ENCODE data around the gene CLEC20A. TPM values are rescaled to one million over a fixed set of nuclear protein-coding genes. Genes with fewer than 3 reads are reported as not detected.

CLEC20A gene
- total RNA-seq, 1 experiment from 2014 or later: not detected

GRCh38 chr1:178541829-178542553, 45.2 kb upstream of the CLEC20A start:
- Histone ChIP-seq H2AFZ (ENCODE audit: low read length) (peak overlapping the region; percentile 95), H3K27ac (ENCODE audit: low read length) (peak overlapping the region; percentile 93), H3K9me2 (replicated peaks; ENCODE audit: low read length) (no peaks in the 10 kb centered on the region), H3K9me3 (ENCODE audit: low read length) (no peaks in the 10 kb centered on the region), H4K20me1 (ENCODE audit: low read length) (no peaks in the 10 kb centered on the region), H3K4me3 (ENCODE audit: low read length) (peak overlapping the region; percentile 85), H3K27me3 (ENCODE audit: low read length) (no peaks in the 10 kb centered on the region), H3K79me2 (ENCODE audit: low read length) (peaks cover 32% of the 10 kb centered on the region), H3K9ac (ENCODE audit: low read length) (peak overlapping the region; percentile 91), H3K36me3 (ENCODE audit: low read depth, low read length) (peaks cover under 1% of the 10 kb centered on the region; the same call in 1 of the 2 replicates), H3F3A (ENCODE audit: low read length, unreplicated experiment) (peaks cover 4% of the 10 kb centered on the region), H3K4me2 (ENCODE audit: low read length) (peak overlapping the region; percentile 89), H3K4me1 (ENCODE audit: insufficient read depth, low read length) (peaks cover 64% of the 10 kb centered on the region)
- DNase-seq: peak; percentile 27
- ATAC-seq: peak; percentile 13
- BruUV-seq (replicated peaks): TSS peak; percentile 33
- POLR2A ChIA-PET (ENCODE audit: unreplicated experiment): no interaction called here
- TF ChIP-seq EZH2 (IDR thresholded peaks at IDR 0.05; ENCODE audit: low read length, unreplicated experiment) (no peak), EZH2phosphoT487 (IDR thresholded peaks at IDR 0.05; ENCODE audit: borderline replicate concordance, low read length) (no peak), CTCF (conservative IDR thresholded peaks at IDR 0.05; ENCODE audit: low read depth, low read length) (no peak)
- CTCF ChIA-PET: interaction anchor here (0.6 to 1.0 kb wide), 2 partner anchors 211 to 452 kb away, joined by 3 read pairs; no protein-coding TSS in a partner anchor
- intact Hi-C loops (cut with micrococcal nuclease): loop anchor here (1.0 to 5.0 kb wide), 4 partner anchors 67 to 459 kb away; no protein-coding TSS in a partner anchor

- Histone ChIP-seq H3K4me2 (ENCODE audit: low read length) (peak overlapping the region; percentile 89), H3K79me2 (ENCODE audit: low read length) (peaks cover 32% of the 10 kb centered on the region), H3K9ac (ENCODE audit: low read length) (peak overlapping the region; percentile 91), H3K27ac (ENCODE audit: low read length) (peak overlapping the region; percentile 93), H3K4me3 (ENCODE audit: low read length) (peak overlapping the region; percentile 85), H3F3A (ENCODE audit: low read length, unreplicated experiment) (peaks cover 4% of the 10 kb centered on the region), H2AFZ (ENCODE audit: low read length) (peak overlapping the region; percentile 95), H3K9me3 (ENCODE audit: low read length) (no peaks in the 10 kb centered on the region), H3K36me3 (ENCODE audit: low read depth, low read length) (no peaks in the 10 kb centered on the region; the same call in 1 of the 2 replicates), H4K20me1 (ENCODE audit: low read length) (no peaks in the 10 kb centered on the region), H3K27me3 (ENCODE audit: low read length) (no peaks in the 10 kb centered on the region), H3K9me2 (replicated peaks; ENCODE audit: low read length) (no peaks in the 10 kb centered on the region), H3K4me1 (ENCODE audit: insufficient read depth, low read length) (peaks cover 69% of the 10 kb centered on the region)
- DNase-seq (no peak), ATAC-seq (no peak)
- CTCF ChIA-PET: no interaction called here
- POLR2A ChIA-PET (ENCODE audit: unreplicated experiment): no interaction called here
- intact Hi-C loops (cut with micrococcal nuclease): loop anchor here (5.0 kb wide), 1 partner anchor 111 kb away; no protein-coding TSS in a partner anchor
- TF ChIP-seq EZH2phosphoT487 (IDR thresholded peaks at IDR 0.05; ENCODE audit: borderline replicate concordance, low read length): no peak
- no peak for TF ChIP-seq EZH2 (IDR thresholded peaks at IDR 0.05; ENCODE audit: low read length, unreplicated experiment)
- no peak for TF ChIP-seq CTCF (conservative IDR thresholded peaks at IDR 0.05; ENCODE audit: low read depth, low read length)
- no TSS peak for BruUV-seq (replicated peaks)
Observed at GRCh38 chr1:178541379-178541778, 44.6 kb upstream of the CLEC20A start.

All from PC-3 (cell line).